Fibroblast of lung (primary cell): Measurements from ENCODE around the gene SIX3.

ENCODE experiments used
- EZH2 ChIP-seq: IDR thresholded peaks from 2 replicates; pipeline ENCODE4 v1.5.1; 2012; ENCODE audit warnings: low read length, control low read depth, mild to moderate bottlenecking; ENCODE audit errors: missing control alignments
- TF ChIP-seq, protein P1 (sequence below), 2 donors: IDR thresholded peaks in 1 of 2; conservative IDR thresholded peaks in 1 of 2; 1 replicate in 1 of 2; 2 replicates in 1 of 2; pipeline ENCODE4 v1.5.1; 2011 to 2012; ENCODE audit warnings: low read length in 2 of 2, control low read depth in 1 of 2, inconsistent platforms in 1 of 2, low read depth in 1 of 2, mild to moderate bottlenecking in 1 of 2

DNA sequence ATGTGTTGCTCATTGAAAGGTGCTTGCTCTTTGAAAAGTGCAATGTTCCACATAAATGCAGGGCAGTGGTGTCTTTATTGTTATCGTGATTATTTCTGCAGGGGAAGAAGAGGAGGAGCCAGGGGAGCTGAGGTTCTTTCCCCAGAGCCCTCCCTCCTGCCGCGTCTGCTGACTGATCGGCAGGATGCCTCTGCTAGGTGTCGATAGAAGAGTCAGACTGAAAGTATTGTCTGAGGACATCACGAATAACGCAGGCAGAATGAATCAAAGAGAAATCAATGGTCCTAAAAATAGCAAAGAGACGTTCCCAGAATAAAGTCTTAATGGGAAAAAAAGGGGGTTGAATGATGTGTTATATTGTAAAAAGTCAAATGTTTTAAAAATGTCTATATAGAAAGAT, 47.4 kb upstream of the SIX3 start:
- TF ChIP-seq, protein P1, sequence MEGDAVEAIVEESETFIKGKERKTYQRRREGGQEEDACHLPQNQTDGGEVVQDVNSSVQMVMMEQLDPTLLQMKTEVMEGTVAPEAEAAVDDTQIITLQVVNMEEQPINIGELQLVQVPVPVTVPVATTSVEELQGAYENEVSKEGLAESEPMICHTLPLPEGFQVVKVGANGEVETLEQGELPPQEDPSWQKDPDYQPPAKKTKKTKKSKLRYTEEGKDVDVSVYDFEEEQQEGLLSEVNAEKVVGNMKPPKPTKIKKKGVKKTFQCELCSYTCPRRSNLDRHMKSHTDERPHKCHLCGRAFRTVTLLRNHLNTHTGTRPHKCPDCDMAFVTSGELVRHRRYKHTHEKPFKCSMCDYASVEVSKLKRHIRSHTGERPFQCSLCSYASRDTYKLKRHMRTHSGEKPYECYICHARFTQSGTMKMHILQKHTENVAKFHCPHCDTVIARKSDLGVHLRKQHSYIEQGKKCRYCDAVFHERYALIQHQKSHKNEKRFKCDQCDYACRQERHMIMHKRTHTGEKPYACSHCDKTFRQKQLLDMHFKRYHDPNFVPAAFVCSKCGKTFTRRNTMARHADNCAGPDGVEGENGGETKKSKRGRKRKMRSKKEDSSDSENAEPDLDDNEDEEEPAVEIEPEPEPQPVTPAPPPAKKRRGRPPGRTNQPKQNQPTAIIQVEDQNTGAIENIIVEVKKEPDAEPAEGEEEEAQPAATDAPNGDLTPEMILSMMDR (conservative IDR thresholded peaks at IDR 0.05 in 1 of 2, IDR thresholded peaks at IDR 0.05 in 1 of 2; ENCODE audit: low read depth in 1 of 2, low read length in 2 of 2): no peak
- TF ChIP-seq EZH2: no peak
